ENCODE data around the gene CENPV.
"Not testable (repeated sequence)": the region's sequence is repeated elsewhere in the genome, so short reads cannot be mapped to it uniquely, and the experiment has no call there.

CENPV gene

GRCh38 chr17:16313139-16314090, 39.9 kb downstream of the CENPV start:
- DNase-seq (ENCODE audit: low read depth in 2 of 2): no peak

DNA sequence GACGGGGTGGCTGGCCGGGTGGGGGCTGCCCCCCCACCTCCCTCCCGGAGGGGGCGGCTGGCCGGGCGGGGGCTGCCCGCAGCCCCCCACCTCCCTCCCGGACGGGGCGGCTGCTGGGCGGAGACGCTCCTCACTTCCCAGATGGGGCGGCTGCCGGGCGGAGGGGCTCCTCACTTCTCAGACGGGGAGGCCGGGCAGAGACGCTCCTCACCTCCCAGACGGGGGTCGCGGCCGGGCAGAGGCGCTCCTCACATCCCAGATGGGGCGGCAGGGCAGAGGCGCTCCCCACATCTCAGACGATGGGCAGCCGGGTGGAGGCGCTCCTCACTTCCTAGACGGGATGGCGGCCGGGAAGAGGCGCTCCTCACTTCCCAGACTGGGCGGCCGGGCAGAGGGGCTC, 41.2 kb downstream of the CENPV start:
- not testable (repeated sequence) for DNase-seq (ENCODE audit: low read depth in 2 of 2)

DNA sequence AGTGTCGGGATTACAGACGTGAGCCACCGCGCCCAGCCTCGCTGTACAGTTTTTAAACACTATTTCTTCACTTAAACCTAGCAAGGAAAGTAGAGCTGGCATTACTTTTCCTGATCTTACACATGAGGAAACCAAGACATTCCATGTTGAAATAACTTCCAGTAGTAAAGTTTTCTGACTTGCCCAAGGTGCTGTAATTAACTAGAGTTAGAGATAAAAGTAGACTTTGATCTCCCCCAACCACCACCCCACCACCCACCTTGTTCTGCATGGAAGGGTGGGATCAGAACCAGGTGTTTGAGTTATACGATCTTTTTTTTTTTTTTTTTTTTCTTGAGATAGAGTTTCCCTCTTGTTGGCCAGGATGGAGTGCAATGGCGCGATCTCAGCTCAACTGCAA, 47.1 kb downstream of the CENPV start:
- no peak for DNase-seq (ENCODE audit: low read depth in 2 of 2)

DNA sequence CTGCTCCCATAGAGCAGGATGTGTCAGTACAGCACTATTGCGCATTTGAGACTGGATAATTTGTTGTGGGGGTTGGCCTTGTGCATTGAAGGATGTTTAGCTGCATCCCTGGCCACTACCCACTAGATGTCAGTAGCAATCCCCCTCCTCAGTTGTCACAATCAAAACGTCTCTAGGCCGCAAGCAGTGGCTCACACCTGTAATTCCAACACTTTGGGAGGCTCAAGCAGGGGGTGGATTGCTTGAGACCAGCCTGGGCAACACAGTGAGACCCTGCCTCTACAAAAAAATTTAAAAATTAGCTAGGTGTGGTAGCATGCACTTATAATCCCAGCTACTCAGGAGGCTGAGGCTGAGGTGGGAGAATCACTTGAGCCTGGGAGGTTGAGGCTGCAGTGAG, 48.4 kb downstream of the CENPV start:
- DNase-seq (ENCODE audit: low read depth in 2 of 2): no peak

GRCh38 chr17:16302856-16303255, 50.4 kb downstream of the CENPV start:
- DNase-seq (ENCODE audit: low read depth in 2 of 2): no peak

DNA sequence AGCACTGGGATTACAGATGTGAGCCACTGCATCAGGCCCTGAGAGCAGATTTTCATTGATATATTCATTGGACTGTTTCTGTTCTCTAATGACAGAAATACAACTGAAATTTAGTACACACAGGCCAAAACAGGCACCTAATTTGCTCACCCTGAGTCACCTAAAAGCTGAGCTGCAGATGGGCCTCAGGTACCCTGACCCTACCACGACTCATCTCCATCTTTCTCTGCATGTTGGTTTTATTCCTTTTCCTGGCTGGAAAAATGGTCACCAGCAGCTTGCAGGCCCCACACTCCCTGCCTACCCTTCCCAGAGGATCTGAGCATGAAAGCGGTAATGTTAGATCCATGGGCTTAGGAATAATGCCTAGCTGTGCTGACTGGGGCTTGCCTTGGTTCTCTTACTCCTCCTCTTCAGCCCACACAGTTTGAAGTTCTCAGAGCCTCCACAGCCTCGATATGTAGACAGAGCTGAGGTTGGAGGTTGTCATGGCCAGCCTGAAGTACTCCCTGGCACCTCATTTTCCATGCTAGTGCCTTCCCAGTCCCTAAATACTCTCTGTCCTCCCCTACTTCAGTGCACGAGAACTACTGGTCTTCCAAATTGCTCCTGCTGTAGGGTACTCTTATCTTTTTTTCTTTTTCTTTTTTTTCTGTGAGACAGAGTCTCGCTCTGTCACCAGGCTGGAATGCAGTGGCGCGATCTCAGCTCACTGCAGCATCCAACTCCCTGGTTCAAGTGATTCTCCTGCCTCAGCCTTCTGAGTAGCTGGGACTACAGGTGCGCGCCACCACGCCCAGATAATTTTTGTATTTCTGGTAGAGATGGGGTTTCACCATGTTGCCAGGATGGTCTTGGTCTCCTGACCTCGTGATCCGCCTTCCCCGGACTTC, 51.1 kb downstream of the CENPV start:
- no peak for DNase-seq (ENCODE audit: low read depth in 2 of 2)

DNA sequence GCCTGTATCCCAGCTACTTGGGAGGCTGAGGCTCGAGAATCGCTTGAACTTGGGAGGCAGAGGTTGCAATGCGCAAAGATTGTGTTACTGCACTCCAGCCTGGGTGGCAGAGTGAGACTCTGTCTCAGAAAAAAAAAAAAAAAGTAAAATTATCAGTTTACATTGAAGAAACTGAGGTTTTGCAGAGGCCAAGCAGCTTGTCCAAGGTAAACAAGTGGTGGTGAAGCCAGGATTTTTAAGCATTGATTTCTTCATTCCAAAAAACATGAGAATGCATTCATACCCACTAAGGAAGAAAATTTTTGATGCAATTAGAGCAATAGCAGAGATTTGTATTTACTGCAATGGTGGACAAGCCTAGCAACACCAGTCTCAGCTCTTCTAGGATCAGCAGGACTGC, 52.7 kb downstream of the CENPV start:
- DNase-seq (ENCODE audit: low read depth in 2 of 2): no peak

DNA sequence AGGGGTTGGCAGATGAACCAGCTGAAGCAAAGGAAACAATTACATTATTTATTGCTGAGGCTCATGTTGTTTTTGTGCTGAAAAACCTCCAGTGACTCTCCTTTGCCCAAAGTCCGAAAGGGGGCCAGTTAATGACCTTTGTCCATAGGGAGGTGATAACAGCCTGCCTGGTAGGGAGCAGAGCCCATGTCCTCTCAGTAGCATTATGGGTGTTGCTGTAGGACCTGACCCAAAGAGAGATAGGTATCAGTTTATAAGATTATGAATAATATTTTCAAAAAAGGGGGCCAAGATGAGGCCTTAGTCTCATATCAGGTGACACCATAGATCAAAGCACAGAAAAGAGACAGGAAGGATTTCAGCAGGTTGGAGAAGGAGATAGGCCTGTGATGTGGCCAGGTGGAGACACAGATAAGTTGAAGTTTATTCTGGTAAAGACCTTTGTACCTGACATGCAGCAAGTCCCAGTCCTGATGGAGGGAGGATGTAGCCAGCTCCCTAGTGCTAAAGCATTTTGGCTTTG, 55.1 kb downstream of the CENPV start:
- no peak for DNase-seq (ENCODE audit: low read depth in 2 of 2)

- no peak for DNase-seq (ENCODE audit: low read depth in 2 of 2)
These were observed 55.7 kb downstream of the CENPV start for GRCh38 chr17:16297367-16298139.

GRCh38 chr17:16296072-16296471, 57.2 kb downstream of the CENPV start:
- not testable (repeated sequence) for DNase-seq (ENCODE audit: low read depth in 2 of 2)

DNA sequence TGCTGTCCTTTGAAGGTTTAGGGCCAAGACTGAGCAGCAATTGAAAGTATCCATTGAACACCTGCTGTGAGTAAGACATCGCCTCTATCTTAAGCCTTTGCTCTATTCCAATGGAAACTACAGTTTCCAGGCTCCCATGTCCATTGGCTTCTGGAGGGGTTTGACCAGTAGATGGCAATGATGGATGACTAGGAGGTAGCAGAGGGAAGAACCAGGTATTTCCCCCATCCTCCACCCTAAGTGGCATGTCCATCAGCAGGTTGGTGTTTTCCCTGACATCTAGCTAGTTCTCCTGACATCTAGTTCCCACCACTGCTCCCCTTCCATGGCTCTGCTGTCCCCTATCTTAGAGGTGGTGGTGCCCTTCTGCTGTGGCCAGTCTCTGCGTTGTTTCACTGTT, 58.7 kb downstream of the CENPV start:
- no peak for DNase-seq (ENCODE audit: low read depth in 2 of 2)

GRCh38 chr17:16293931-16294330, 59.3 kb downstream of the CENPV start:
- DNase-seq (ENCODE audit: low read depth in 2 of 2): no peak
